Stimulated activated CD4-positive, alpha-beta T cell treated with anti-CD3 and anti-CD28 coated beads, Interleukin-12 subunit alpha, Interleukin-12 subunit beta, amount 100 ng/mL, for 24 hours (primary cell): ENCODE measurements around the gene DENND2D.

Experiments used
- DNase-seq, 2 experiments: peaks; one replicate each; pipeline ENCODE4 v3.0.0-alpha.2; 2020; ENCODE audit warnings: low read depth in 2 of 2

DENND2D gene

GRCh38 chr1:111139324-111139955, 61.0 kb downstream of the DENND2D start:
- peak; percentile 9 to 26 for DNase-seq
